ENCODE measurements around the gene ATP4A.

ATP4A gene

DNA sequence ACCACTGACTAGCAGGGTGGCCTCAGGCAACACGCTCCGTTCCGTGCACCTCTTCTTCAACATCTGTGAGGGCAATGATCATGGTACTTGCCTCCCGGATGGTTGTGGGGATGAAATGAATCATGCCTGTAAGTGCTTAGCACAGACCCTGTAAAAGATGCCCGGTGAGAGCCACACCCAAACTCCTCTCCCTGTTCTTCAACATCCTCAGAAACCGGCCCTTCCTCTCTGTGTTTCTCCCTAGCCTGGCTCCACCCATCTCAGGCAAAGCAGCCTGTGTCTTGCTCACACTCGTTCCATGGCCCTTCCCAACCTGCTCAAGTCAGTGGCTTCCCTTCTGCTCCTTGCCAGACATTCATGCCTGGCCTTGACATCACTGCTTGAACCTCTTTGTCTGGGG is 44.2 kb downstream of the ATP4A start:
- Histone ChIP-seq H3K4me1 (ENCODE audit: insufficient read depth, low read length, poor library complexity, severe bottlenecking) (no peaks in the 10 kb centered on the region), H3K36me3 (ENCODE audit: insufficient read depth, low read length) (no peaks in the 10 kb centered on the region), H3K9me2 (replicated peaks; ENCODE audit: low read depth, low read length) (no peaks in the 10 kb centered on the region), H3K27me3 (ENCODE audit: insufficient read depth, low read length, poor library complexity, severe bottlenecking) (no peaks in the 10 kb centered on the region), H2AFZ (ENCODE audit: low read length) (no peak overlapping the region), H3K4me3 (ENCODE audit: low read length, poor library complexity, severe bottlenecking) (no peak overlapping the region), H3K9me3 (ENCODE audit: insufficient read depth, low read depth, low read length) (no peaks in the 10 kb centered on the region), H3K79me2 (ENCODE audit: insufficient read depth, low read length) (no peaks in the 10 kb centered on the region), H3K4me2 (ENCODE audit: low read depth, low read length, poor library complexity, severe bottlenecking) (no peak overlapping the region), H3F3A (ENCODE audit: low read depth) (no peaks in the 10 kb centered on the region), H4K20me1 (ENCODE audit: insufficient read depth, low read length, poor library complexity, severe bottlenecking) (no peaks in the 10 kb centered on the region), H3K9ac (ENCODE audit: low read depth, low read length, poor library complexity, severe bottlenecking) (no peak overlapping the region)
- TF ChIP-seq EZH2phosphoT487 (IDR thresholded peaks at IDR 0.05; ENCODE audit: borderline replicate concordance), result no peak
- TF ChIP-seq, protein P1, sequence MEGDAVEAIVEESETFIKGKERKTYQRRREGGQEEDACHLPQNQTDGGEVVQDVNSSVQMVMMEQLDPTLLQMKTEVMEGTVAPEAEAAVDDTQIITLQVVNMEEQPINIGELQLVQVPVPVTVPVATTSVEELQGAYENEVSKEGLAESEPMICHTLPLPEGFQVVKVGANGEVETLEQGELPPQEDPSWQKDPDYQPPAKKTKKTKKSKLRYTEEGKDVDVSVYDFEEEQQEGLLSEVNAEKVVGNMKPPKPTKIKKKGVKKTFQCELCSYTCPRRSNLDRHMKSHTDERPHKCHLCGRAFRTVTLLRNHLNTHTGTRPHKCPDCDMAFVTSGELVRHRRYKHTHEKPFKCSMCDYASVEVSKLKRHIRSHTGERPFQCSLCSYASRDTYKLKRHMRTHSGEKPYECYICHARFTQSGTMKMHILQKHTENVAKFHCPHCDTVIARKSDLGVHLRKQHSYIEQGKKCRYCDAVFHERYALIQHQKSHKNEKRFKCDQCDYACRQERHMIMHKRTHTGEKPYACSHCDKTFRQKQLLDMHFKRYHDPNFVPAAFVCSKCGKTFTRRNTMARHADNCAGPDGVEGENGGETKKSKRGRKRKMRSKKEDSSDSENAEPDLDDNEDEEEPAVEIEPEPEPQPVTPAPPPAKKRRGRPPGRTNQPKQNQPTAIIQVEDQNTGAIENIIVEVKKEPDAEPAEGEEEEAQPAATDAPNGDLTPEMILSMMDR (conservative IDR thresholded peaks at IDR 0.05; ENCODE audit: low read length), result no peak

DNA sequence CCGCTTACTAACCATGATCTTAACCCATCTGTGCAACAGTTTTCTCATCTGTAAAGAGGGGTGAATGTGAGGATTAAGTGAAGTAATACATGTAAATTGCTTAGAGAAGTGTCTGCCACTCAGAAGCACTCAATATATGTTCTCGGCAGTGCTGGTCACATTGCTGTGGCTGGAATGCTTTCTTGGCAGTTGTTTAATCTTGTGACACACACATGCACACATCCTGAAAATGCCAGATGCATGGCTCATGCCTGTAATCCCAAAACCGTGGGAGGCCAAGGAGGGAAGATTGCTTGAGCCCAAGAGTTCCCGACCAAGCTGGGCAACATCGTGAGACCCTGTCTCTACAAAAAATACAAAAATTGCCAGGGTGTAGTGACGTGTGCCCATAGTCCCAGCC is 45.1 kb downstream of the ATP4A start:
- H3K4me3 ChIP-seq (ENCODE audit: low read length, poor library complexity, severe bottlenecking), result no peak overlapping the region
- H3K9ac ChIP-seq (ENCODE audit: low read depth, low read length, poor library complexity, severe bottlenecking), result no peak overlapping the region
- H2AFZ ChIP-seq (ENCODE audit: low read length), result no peak overlapping the region

DNA sequence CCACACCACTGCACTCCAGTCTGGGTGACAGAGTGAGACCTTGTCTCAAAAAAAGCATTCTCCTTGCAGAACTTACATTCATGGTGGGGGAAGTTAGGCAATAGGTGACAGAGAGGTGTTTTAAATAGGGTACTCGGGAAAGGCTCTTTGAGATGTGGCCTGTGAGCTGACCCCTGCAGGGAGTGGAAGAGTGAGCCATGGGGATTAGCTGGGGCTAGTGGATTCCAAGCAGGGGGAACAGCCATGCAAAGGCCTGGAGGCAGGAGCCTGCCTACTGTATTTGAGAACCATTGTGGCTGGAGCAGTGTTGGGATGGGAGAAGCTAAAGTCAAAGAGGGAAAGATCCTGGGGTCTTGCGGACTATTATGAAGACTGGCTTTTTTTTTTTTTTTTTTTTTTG is 46.1 kb downstream of the ATP4A start:
- TF ChIP-seq, protein P1 (conservative IDR thresholded peaks at IDR 0.05; ENCODE audit: low read length), result no peak
- TF ChIP-seq EZH2phosphoT487 (IDR thresholded peaks at IDR 0.05; ENCODE audit: borderline replicate concordance), result no peak
- Histone ChIP-seq H3K4me2 (ENCODE audit: low read depth, low read length, poor library complexity, severe bottlenecking) (no peak overlapping the region), H3K9ac (ENCODE audit: low read depth, low read length, poor library complexity, severe bottlenecking) (no peak overlapping the region), H4K20me1 (ENCODE audit: insufficient read depth, low read length, poor library complexity, severe bottlenecking) (no peaks in the 10 kb centered on the region), H3K27me3 (ENCODE audit: insufficient read depth, low read length, poor library complexity, severe bottlenecking) (no peaks in the 10 kb centered on the region), H3F3A (ENCODE audit: low read depth) (no peaks in the 10 kb centered on the region), H3K4me3 (ENCODE audit: low read length, poor library complexity, severe bottlenecking) (no peak overlapping the region), H3K4me1 (ENCODE audit: insufficient read depth, low read length, poor library complexity, severe bottlenecking) (no peaks in the 10 kb centered on the region), H3K9me2 (replicated peaks; ENCODE audit: low read depth, low read length) (no peaks in the 10 kb centered on the region), H3K9me3 (ENCODE audit: insufficient read depth, low read depth, low read length) (no peaks in the 10 kb centered on the region), H3K36me3 (ENCODE audit: insufficient read depth, low read length) (no peaks in the 10 kb centered on the region), H3K79me2 (ENCODE audit: insufficient read depth, low read length) (no peaks in the 10 kb centered on the region), H2AFZ (ENCODE audit: low read length) (no peak overlapping the region)

More for the DNA sequence above, 45.1 kb downstream of the ATP4A start:
- no peaks in the 10 kb centered on the region for H3F3A ChIP-seq (ENCODE audit: low read depth)
- no peaks in the 10 kb centered on the region for H3K36me3 ChIP-seq (ENCODE audit: insufficient read depth, low read length)
- no peaks in the 10 kb centered on the region for H3K79me2 ChIP-seq (ENCODE audit: insufficient read depth, low read length)
- H4K20me1 ChIP-seq (ENCODE audit: insufficient read depth, low read length, poor library complexity, severe bottlenecking), result no peaks in the 10 kb centered on the region
- no peaks in the 10 kb centered on the region for H3K27me3 ChIP-seq (ENCODE audit: insufficient read depth, low read length, poor library complexity, severe bottlenecking)
- no peak overlapping the region for H3K4me2 ChIP-seq (ENCODE audit: low read depth, low read length, poor library complexity, severe bottlenecking)
- TF ChIP-seq, protein P1 (conservative IDR thresholded peaks at IDR 0.05; ENCODE audit: low read length), result no peak
- TF ChIP-seq EZH2phosphoT487 (IDR thresholded peaks at IDR 0.05; ENCODE audit: borderline replicate concordance), result no peak
- no peaks in the 10 kb centered on the region for H3K4me1 ChIP-seq (ENCODE audit: insufficient read depth, low read length, poor library complexity, severe bottlenecking)
- H3K9me3 ChIP-seq (ENCODE audit: insufficient read depth, low read depth, low read length), result no peaks in the 10 kb centered on the region
- H3K9me2 ChIP-seq (replicated peaks; ENCODE audit: low read depth, low read length), result no peaks in the 10 kb centered on the region

Data from Loucy (cell line).